ENCODE results near the gene CBARP.

Gene CBARP

GRCh38 chr19:1282588-1283206, 44.9 kb upstream of the CBARP start:
- no peak overlapping the region for H3K4me3 ChIP-seq (ENCODE audit: low read length in 2 of 2)
- H3K4me1 ChIP-seq (ENCODE audit: control insufficient read depth in 2 of 2, insufficient read depth in 2 of 2, low read length in 2 of 2), result peaks cover 27 to 47% of the 10 kb centered on the region in 2 donors
- H3K27me3 ChIP-seq (ENCODE audit: control insufficient read depth in 2 of 2, insufficient read depth in 2 of 2, low read length in 2 of 2), result peaks cover 2 to 8% of the 10 kb centered on the region in 2 donors
- H3K9ac ChIP-seq (ENCODE audit: low read depth in 1 of 2, low read length in 2 of 2), result peak overlapping the region in 1 of 2 donors; percentile 80
- H3K9me3 ChIP-seq (ENCODE audit: control insufficient read depth in 2 of 2, low read length in 2 of 2), result no peaks in the 10 kb centered on the region
- peaks cover 8 to 10% of the 10 kb centered on the region in 2 donors for H3K36me3 ChIP-seq (ENCODE audit: control insufficient read depth in 2 of 2, insufficient read depth in 2 of 2, low read length in 2 of 2)
- peak overlapping the region; percentile 94 to 97 for H3K27ac ChIP-seq (ENCODE audit: low read depth in 2 of 2, low read length in 2 of 2)

DNA sequence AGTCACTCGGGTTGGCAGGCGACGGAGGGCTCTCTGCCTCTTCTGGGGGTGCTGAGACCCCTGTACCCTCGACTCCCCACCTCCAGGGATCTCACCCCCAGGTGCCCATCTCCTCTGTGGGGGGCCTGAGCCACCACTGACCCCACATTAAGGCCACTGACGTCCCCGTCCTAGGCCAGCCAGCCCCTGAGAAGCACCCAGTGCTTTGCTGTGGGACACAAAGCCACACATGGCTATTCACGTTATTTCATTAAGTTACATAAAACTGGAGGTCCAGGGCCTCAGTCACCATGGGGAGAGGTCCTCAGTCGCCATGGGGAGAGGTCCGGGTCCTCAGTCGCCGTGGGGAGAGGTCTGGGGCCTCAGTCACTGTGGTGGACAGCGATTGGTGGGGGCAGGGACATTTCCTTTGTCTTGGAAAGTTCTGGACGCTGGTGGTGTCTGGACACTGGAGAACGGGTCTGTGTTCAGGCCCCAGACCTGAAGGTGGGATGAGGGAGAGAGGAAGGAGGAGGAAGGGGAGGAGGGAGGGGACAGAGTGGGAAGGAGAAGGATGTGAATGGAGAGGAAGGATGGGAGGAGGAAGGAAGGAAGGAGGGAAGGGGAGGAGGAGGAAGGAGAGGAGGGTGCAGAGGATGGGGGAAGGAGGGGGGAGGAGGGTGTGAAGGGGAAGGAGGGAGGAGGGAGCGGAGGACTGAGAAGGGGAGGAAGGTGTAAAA, 43.9 kb upstream of the CBARP start:
- Histone ChIP-seq H3K27me3 (ENCODE audit: control insufficient read depth in 2 of 2, insufficient read depth in 2 of 2, low read length in 2 of 2) (peaks cover 2 to 8% of the 10 kb centered on the region in 2 donors), H3K9ac (ENCODE audit: low read depth in 1 of 2, low read length in 2 of 2) (no peak overlapping the region), H3K4me3 (ENCODE audit: low read length in 2 of 2) (no peak overlapping the region), H3K36me3 (ENCODE audit: control insufficient read depth in 2 of 2, insufficient read depth in 2 of 2, low read length in 2 of 2) (peaks cover 8 to 10% of the 10 kb centered on the region in 2 donors), H3K27ac (ENCODE audit: low read depth in 2 of 2, low read length in 2 of 2) (no peak overlapping the region), H3K9me3 (ENCODE audit: control insufficient read depth in 2 of 2, low read length in 2 of 2) (no peaks in the 10 kb centered on the region), H3K4me1 (ENCODE audit: control insufficient read depth in 2 of 2, insufficient read depth in 2 of 2, low read length in 2 of 2) (peaks cover 29 to 46% of the 10 kb centered on the region in 2 donors)

- peaks cover 8 to 10% of the 10 kb centered on the region in 2 donors for H3K36me3 ChIP-seq (ENCODE audit: control insufficient read depth in 2 of 2, insufficient read depth in 2 of 2, low read length in 2 of 2)
These were observed 43.1 kb upstream of the CBARP start for GRCh38 chr19:1280636-1281568.

DNA sequence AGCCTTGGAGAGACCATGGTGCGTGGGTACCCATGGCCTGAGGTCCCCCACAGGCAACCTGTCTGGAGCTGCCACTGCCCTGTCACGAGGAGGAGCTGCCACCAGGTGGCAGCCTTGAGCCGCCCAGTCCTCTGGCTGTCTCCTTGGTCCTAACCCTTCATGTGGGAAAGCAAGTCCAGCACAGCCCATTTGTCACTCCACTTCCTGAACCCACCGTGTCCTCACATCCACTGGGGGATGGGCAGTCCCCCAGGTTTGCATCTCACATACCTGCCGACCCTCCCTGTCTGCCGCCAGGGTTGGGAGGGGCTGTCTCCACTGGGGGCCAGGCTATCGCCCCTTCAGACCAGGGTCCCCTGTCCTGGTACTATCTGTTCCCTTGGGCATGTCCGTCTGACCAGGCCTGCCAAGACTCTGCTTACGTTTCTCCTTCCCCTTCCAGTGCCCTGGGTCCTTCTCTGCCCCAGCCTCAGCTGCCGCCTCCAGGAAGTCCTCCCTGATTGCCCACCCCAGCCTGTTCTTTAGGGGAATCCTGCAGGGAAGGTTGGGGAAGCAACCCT, 42.1 kb upstream of the CBARP start:
- Histone ChIP-seq H3K9ac (ENCODE audit: low read depth in 1 of 2, low read length in 2 of 2) (peak overlapping the region; percentile 14 to 15), H3K9me3 (ENCODE audit: control insufficient read depth in 2 of 2, low read length in 2 of 2) (no peaks in the 10 kb centered on the region), H3K4me3 (ENCODE audit: low read length in 2 of 2) (no peak overlapping the region), H3K27ac (ENCODE audit: low read depth in 2 of 2, low read length in 2 of 2) (no peak overlapping the region), H3K27me3 (ENCODE audit: control insufficient read depth in 2 of 2, insufficient read depth in 2 of 2, low read length in 2 of 2) (peaks cover 2 to 8% of the 10 kb centered on the region in 2 donors), H3K4me1 (ENCODE audit: control insufficient read depth in 2 of 2, insufficient read depth in 2 of 2, low read length in 2 of 2) (peaks cover 34 to 48% of the 10 kb centered on the region in 2 donors), H3K36me3 (ENCODE audit: control insufficient read depth in 2 of 2, insufficient read depth in 2 of 2, low read length in 2 of 2) (peaks cover 9 to 10% of the 10 kb centered on the region in 2 donors)

More at GRCh38 chr19:1280636-1281568, 43.1 kb upstream of the CBARP start:
- H3K27me3 ChIP-seq (ENCODE audit: control insufficient read depth in 2 of 2, insufficient read depth in 2 of 2, low read length in 2 of 2), result peaks cover 2 to 8% of the 10 kb centered on the region in 2 donors
- H3K4me1 ChIP-seq (ENCODE audit: control insufficient read depth in 2 of 2, insufficient read depth in 2 of 2, low read length in 2 of 2), result peaks cover 37 to 50% of the 10 kb centered on the region in 2 donors
- H3K4me3 ChIP-seq (ENCODE audit: low read length in 2 of 2), result no peak overlapping the region
- no peaks in the 10 kb centered on the region for H3K9me3 ChIP-seq (ENCODE audit: control insufficient read depth in 2 of 2, low read length in 2 of 2)
- H3K27ac ChIP-seq (ENCODE audit: low read depth in 2 of 2, low read length in 2 of 2), result no peak overlapping the region
- no peak overlapping the region for H3K9ac ChIP-seq (ENCODE audit: low read depth in 1 of 2, low read length in 2 of 2)

DNA sequence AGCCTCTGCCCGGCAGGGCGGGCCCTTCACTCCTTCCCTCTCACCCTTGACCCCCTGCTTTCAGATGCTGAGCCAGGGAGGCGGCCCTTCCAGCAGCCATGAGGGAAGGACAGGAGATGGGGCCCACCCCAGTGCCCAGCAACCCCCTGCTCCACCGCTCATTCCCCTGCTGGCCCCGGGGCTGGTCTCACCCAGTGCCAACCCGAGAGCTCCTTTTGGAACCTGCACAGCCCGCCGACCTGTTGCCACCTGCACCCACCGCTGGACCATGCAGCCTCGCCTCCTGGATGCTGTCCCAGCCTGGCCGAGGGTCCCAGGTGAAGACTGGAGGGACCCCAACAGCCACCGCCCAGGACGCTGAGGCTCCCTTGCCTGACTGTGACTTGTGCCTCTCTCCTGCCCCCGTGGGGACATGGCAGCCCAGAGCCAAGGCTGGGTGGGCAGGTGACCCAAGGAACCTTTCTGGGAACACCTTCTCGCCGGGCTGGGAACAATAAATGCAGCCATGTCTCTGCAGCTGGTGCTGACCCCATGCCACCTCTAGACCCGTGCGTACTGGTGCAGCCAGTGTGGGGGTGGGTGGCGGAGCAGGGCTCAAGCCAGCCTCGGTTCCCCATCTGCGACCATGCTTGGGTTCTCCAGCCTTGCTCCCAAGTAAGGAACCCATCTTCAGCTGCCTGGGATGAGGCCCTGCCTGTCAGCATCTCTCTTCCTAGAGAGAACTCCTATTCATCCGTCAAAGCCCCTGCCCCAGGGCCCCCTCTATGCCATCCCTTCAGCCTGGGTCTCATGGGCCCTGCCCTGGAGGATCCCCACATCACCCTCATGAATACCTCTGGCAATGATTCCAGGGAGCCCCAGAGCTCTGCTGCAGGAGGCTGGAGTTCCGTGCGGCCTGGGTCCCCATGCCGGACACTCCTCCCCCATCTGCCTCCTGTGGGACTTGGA, 41.2 kb upstream of the CBARP start:
- no peaks in the 10 kb centered on the region for H3K9me3 ChIP-seq (ENCODE audit: control insufficient read depth in 2 of 2, low read length in 2 of 2)
- H3K4me1 ChIP-seq (ENCODE audit: control insufficient read depth in 2 of 2, insufficient read depth in 2 of 2, low read length in 2 of 2), result peaks cover 35 to 47% of the 10 kb centered on the region in 2 donors
- no peak overlapping the region for H3K9ac ChIP-seq (ENCODE audit: low read depth in 1 of 2, low read length in 2 of 2)
- no peak overlapping the region for H3K4me3 ChIP-seq (ENCODE audit: low read length in 2 of 2)
- no peak overlapping the region for H3K27ac ChIP-seq (ENCODE audit: low read depth in 2 of 2, low read length in 2 of 2)
- H3K27me3 ChIP-seq (ENCODE audit: control insufficient read depth in 2 of 2, insufficient read depth in 2 of 2, low read length in 2 of 2), result peaks cover 0 to 1% of the 10 kb centered on the region in 2 donors
- H3K36me3 ChIP-seq (ENCODE audit: control insufficient read depth in 2 of 2, insufficient read depth in 2 of 2, low read length in 2 of 2), result peaks cover 16 to 19% of the 10 kb centered on the region in 2 donors

- Histone ChIP-seq H3K9ac (ENCODE audit: low read depth in 1 of 2, low read length in 2 of 2) (no peak overlapping the region), H3K36me3 (ENCODE audit: control insufficient read depth in 2 of 2, insufficient read depth in 2 of 2, low read length in 2 of 2) (peaks cover 26 to 28% of the 10 kb centered on the region in 2 donors), H3K27ac (ENCODE audit: low read depth in 2 of 2, low read length in 2 of 2) (no peak overlapping the region), H3K4me1 (ENCODE audit: control insufficient read depth in 2 of 2, insufficient read depth in 2 of 2, low read length in 2 of 2) (peaks cover 32 to 42% of the 10 kb centered on the region in 2 donors), H3K4me3 (ENCODE audit: low read length in 2 of 2) (no peak overlapping the region), H3K27me3 (ENCODE audit: control insufficient read depth in 2 of 2, insufficient read depth in 2 of 2, low read length in 2 of 2) (no peaks in the 10 kb centered on the region), H3K9me3 (ENCODE audit: control insufficient read depth in 2 of 2, low read length in 2 of 2) (no peaks in the 10 kb centered on the region)
These were observed 40.3 kb upstream of the CBARP start for GRCh38 chr19:1278074-1278473.

DNA sequence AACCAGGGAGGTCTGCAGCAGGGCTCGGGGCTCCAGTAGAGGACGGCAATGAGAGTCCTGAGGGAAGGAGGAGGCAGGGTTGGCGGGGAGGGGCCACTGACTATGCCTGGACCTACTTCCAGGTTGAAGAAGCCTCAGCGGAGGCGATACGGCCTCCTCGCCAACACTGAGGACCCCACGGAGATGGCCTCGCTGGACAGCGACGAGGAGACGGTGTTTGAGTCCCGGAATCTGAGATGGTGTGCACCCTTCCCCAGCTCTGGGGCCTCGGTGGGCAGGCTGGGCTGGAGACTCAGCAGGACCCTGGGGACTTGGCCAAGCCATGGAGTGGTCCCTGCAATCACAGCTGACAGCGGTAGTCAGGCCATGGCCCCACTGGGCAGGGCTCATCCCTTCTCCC, 39.3 kb upstream of the CBARP start:
- Histone ChIP-seq H3K36me3 (ENCODE audit: control insufficient read depth in 2 of 2, insufficient read depth in 2 of 2, low read length in 2 of 2) (peaks cover 36 to 38% of the 10 kb centered on the region in 2 donors), H3K4me3 (ENCODE audit: low read length in 2 of 2) (peak overlapping the region; percentile 78 to 85), H3K4me1 (ENCODE audit: control insufficient read depth in 2 of 2, insufficient read depth in 2 of 2, low read length in 2 of 2) (peaks cover 37 to 45% of the 10 kb centered on the region in 2 donors), H3K9me3 (ENCODE audit: control insufficient read depth in 2 of 2, low read length in 2 of 2) (no peaks in the 10 kb centered on the region), H3K9ac (ENCODE audit: low read depth in 1 of 2, low read length in 2 of 2) (no peak overlapping the region), H3K27me3 (ENCODE audit: control insufficient read depth in 2 of 2, insufficient read depth in 2 of 2, low read length in 2 of 2) (no peaks in the 10 kb centered on the region), H3K27ac (ENCODE audit: low read depth in 2 of 2, low read length in 2 of 2) (peak overlapping the region; percentile 99 to 100)

DNA sequence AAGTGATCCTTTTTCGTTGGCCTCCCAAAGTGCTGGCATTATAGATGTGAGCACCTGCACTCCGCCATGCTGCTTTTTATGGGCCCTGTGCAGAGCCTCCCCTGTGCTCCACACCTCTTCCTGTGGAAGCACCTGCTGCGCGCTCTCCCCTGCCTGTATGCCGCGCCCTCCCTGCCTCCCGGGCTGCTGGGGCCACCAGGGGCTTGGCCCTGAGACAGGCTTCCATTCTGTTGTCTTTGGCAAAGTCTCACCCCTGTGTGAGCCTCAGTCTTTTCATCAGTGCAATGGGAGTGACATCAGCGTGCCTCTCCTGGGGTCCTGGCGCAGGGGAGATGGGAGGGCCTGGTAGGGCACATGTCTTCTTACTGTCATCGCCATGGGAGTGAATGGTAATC, 38.8 kb upstream of the CBARP start:
- H3K27me3 ChIP-seq (ENCODE audit: control insufficient read depth in 2 of 2, insufficient read depth in 2 of 2, low read length in 2 of 2), result no peaks in the 10 kb centered on the region
- H3K36me3 ChIP-seq (ENCODE audit: control insufficient read depth in 2 of 2, insufficient read depth in 2 of 2, low read length in 2 of 2), result peaks cover 40 to 43% of the 10 kb centered on the region in 2 donors
- peak overlapping the region; percentile 78 to 85 for H3K4me3 ChIP-seq (ENCODE audit: low read length in 2 of 2)
- peak overlapping the region; percentile 88 to 94 for H3K9ac ChIP-seq (ENCODE audit: low read depth in 1 of 2, low read length in 2 of 2)
- H3K9me3 ChIP-seq (ENCODE audit: control insufficient read depth in 2 of 2, low read length in 2 of 2), result no peaks in the 10 kb centered on the region
- peak overlapping the region; percentile 99 to 100 for H3K27ac ChIP-seq (ENCODE audit: low read depth in 2 of 2, low read length in 2 of 2)
- peaks cover 41 to 49% of the 10 kb centered on the region in 2 donors for H3K4me1 ChIP-seq (ENCODE audit: control insufficient read depth in 2 of 2, insufficient read depth in 2 of 2, low read length in 2 of 2)

Measured in mucosa of rectum (tissue), 2 donors.